SK-N-MC (cell line): Measurements from ENCODE around the gene CLCN6.

Source experiments
- EZH2 ChIP-seq: fragments of 200-600 bp; sonication (generic); IDR thresholded peaks from one replicate; pipeline ENCODE4 v1.6.1; 2017; ENCODE audit warnings: antibody characterized with exemption
- POLR2AphosphoS5 ChIP-seq: IDR thresholded peaks from 2 replicates; pipeline ENCODE4 v1.6.1; 2012; ENCODE audit warnings: mild to moderate bottlenecking, low read depth, low read length, borderline replicate concordance

GRCh38 chr1:11805422-11806306, at the start of gene CLCN6, which contains the start of gene MTHFR:
- TF ChIP-seq EZH2 (no peak), POLR2AphosphoS5 (peak; percentile 93)
